ENCODE results near the gene CCDC80. TPM values are rescaled to one million over a fixed set of nuclear protein-coding genes. Genes with fewer than 3 reads are reported as not detected.

The CCDC80 gene
- total RNA-seq, 1 donor from 2014 or later, result 0.86 TPM

GRCh38 chr3:112682361-112682760 is 41.4 kb upstream of the CCDC80 start:
- Mint-ChIP-seq H3K4me1 (ENCODE audit: low read depth, unreplicated experiment) (peaks cover 5% of the 10 kb centered on the region), H3K27ac (ENCODE audit: unreplicated experiment) (no peak overlapping the region), H3K36me3 (ENCODE audit: unreplicated experiment) (no peaks in the 10 kb centered on the region), H3K9me3 (ENCODE audit: unreplicated experiment) (peaks cover 2% of the 10 kb centered on the region), H3K27me3 (ENCODE audit: unreplicated experiment) (no peaks in the 10 kb centered on the region), H3K4me3 (ENCODE audit: unreplicated experiment) (no peak overlapping the region)
- TF ChIP-seq CTCF (IDR thresholded peaks at IDR 0.05; ENCODE audit: partially characterized antibody, unreplicated experiment), result no peak
- no peak for DNase-seq

DNA sequence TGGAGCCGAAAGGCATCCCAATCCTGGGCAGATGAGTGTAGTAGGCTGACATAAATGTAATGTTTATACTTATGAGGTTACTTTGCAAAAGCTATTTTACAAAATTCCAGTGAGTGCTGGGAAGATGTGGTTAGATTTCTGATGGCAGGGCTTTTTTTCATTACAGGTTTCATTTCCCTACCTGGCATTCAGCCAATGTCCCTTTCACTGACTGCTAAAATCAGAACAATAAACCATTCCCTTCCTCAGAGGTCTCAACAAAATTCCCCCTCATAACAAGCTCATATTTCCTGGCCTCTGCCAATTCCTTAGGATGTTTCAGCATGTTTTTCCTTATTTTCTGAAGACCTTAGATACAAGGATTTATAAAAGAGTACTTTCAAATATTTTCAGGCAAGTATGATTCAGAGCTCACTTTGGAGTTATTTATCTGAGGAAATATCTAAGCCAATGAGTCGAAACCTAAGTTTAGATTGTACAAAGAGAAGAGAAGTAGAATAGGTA is 40.9 kb upstream of the CCDC80 start:
- no peaks in the 10 kb centered on the region for H3K36me3 Mint-ChIP-seq (ENCODE audit: unreplicated experiment)
- TF ChIP-seq CTCF (IDR thresholded peaks at IDR 0.05; ENCODE audit: partially characterized antibody, unreplicated experiment), result no peak
- no peak overlapping the region for H3K27ac Mint-ChIP-seq (ENCODE audit: unreplicated experiment)
- H3K4me3 Mint-ChIP-seq (ENCODE audit: unreplicated experiment), result no peak overlapping the region
- H3K9me3 Mint-ChIP-seq (ENCODE audit: unreplicated experiment), result peaks cover 2% of the 10 kb centered on the region
- DNase-seq, result no peak
- peaks cover 8% of the 10 kb centered on the region for H3K4me1 Mint-ChIP-seq (ENCODE audit: low read depth, unreplicated experiment)
- no peaks in the 10 kb centered on the region for H3K27me3 Mint-ChIP-seq (ENCODE audit: unreplicated experiment)

DNA sequence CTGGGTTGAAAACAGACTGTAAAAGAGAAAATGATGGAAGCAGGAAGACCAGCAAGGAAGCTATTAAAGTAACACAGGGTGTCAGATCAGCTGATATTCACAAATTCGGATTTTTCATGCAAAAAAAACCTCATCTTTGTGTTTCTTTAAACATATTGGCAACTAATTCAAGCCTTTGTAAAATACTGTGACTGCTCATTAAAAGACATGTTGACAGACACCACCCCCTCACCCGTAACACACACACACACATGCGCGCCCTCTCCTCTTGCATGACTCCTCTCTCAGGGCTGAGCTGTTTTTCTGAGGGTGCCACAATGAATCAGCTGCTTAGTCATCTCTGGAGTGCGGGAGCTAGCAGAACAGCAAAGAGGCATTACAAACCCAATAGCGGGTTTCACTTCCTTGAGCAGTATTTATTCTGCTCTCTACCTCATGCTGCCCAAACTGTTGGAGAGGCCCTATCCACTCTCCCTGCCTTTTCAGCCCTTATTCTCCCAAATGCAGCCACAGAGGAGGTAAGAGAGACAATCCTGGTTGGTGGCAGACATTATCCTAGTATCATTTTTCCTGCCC is 35.8 kb upstream of the CCDC80 start:
- Mint-ChIP-seq H3K9me3 (ENCODE audit: unreplicated experiment) (peaks cover 2% of the 10 kb centered on the region), H3K4me1 (ENCODE audit: low read depth, unreplicated experiment) (peaks cover 3% of the 10 kb centered on the region), H3K27me3 (ENCODE audit: unreplicated experiment) (no peaks in the 10 kb centered on the region), H3K27ac (ENCODE audit: unreplicated experiment) (no peak overlapping the region), H3K4me3 (ENCODE audit: unreplicated experiment) (no peak overlapping the region), H3K36me3 (ENCODE audit: unreplicated experiment) (no peaks in the 10 kb centered on the region)
- DNase-seq, result no peak
- no peak for TF ChIP-seq CTCF (IDR thresholded peaks at IDR 0.05; ENCODE audit: partially characterized antibody, unreplicated experiment)

GRCh38 chr3:112675943-112676535 is 35.1 kb upstream of the CCDC80 start:
- TF ChIP-seq CTCF (IDR thresholded peaks at IDR 0.05; ENCODE audit: partially characterized antibody, unreplicated experiment), result no peak
- Mint-ChIP-seq H3K36me3 (ENCODE audit: unreplicated experiment) (no peaks in the 10 kb centered on the region), H3K4me1 (ENCODE audit: low read depth, unreplicated experiment) (peaks cover 3% of the 10 kb centered on the region), H3K4me3 (ENCODE audit: unreplicated experiment) (no peak overlapping the region), H3K27ac (ENCODE audit: unreplicated experiment) (no peak overlapping the region), H3K27me3 (ENCODE audit: unreplicated experiment) (no peaks in the 10 kb centered on the region), H3K9me3 (ENCODE audit: unreplicated experiment) (peaks cover 2% of the 10 kb centered on the region)
- DNase-seq, result no peak

DNA sequence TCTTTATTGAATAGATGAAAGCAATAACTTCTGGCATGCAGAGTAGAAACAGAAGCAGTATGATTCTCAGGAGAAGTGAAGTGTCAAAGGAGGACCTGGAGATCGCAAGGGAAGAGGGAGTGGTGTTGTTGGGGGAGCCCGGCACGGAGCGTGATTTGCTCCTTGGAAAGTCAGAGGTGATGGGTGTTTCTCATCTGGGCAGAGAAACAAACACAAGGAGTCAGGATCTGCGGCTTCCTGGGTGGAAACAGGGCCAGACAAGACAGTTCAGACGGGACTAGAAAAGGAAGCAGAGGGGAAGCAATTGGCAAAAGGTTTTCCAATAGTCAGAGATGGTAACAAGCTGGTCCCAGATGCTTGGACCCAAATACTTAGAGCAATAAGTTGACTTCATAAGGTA is 34.4 kb upstream of the CCDC80 start:
- peaks cover 2% of the 10 kb centered on the region for H3K9me3 Mint-ChIP-seq (ENCODE audit: unreplicated experiment)
- no peaks in the 10 kb centered on the region for H3K27me3 Mint-ChIP-seq (ENCODE audit: unreplicated experiment)
- H3K36me3 Mint-ChIP-seq (ENCODE audit: unreplicated experiment), result no peaks in the 10 kb centered on the region
- H3K4me3 Mint-ChIP-seq (ENCODE audit: unreplicated experiment), result no peak overlapping the region
- no peak for DNase-seq
- no peak overlapping the region for H3K27ac Mint-ChIP-seq (ENCODE audit: unreplicated experiment)
- H3K4me1 Mint-ChIP-seq (ENCODE audit: low read depth, unreplicated experiment), result peaks cover 3% of the 10 kb centered on the region
- TF ChIP-seq CTCF (IDR thresholded peaks at IDR 0.05; ENCODE audit: partially characterized antibody, unreplicated experiment), result no peak
